ENCODE data around the gene OR8K3. TPM values are rescaled to one million over a fixed set of nuclear protein-coding genes. Genes with fewer than 3 reads are reported as not detected.

The OR8K3 gene
- total and polyA plus RNA-seq, 2 donors (not counting 3 experiments of a cell fraction or from before 2014, with no cell fraction given): not detected

DNA sequence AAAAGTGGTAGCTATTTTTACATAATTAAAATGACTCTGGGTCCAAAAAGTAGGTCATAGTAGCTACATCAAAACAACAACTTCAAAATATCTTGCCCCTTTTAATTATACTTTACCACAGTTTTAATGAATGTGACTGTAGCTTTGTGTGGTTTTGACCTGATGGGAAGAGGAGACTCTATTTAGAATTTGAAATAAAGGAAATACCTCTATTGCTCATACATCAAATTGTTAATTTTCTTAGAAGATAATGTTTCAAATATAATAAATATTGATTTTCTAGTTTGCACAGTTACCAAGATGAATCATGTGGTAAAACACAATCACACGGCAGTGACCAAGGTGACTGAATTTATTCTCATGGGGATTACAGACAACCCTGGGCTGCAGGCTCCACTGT lies 30.8 kb downstream of the OR8K3 start, which contains the start of gene OR8K1:
OR8K1 (plus strand) TSS at position 301 of the 400 bp plus-strand sequence; CDS start at position 301, 0 bp downstream.
- H3K27ac ChIP-seq (ENCODE audit: insufficient read depth, low read depth, low read length): no peak within 1 kb of the TSS
- dilution Hi-C loops (cut with MboI; ENCODE audit: extremely low pct_ligation_motif_present, low sequenced_read_pairs) (no loop called here), intact Hi-C loops (cut with micrococcal nuclease) (no loop called here)
- no peaks in the 10 kb centered on the region for H3K9me1 ChIP-seq (replicated peaks; ENCODE audit: control insufficient read depth, extremely low read depth, insufficient read depth, low read length)
- no peak for FAIRE-seq
- H3K9ac ChIP-seq (replicated peaks; ENCODE audit: extremely low read depth, insufficient read depth, low read length): no peak within 1 kb of the TSS
- DNase-seq (ENCODE audit: low read depth, low spot score): no peak
- no peaks in the 10 kb centered on the region for H3K36me3 ChIP-seq (ENCODE audit: control insufficient read depth in 2 of 2, extremely low read depth in 1 of 2, insufficient read depth in 2 of 2, low read length in 2 of 2)
- H3K27me3 ChIP-seq (ENCODE audit: control insufficient read depth in 2 of 2, insufficient read depth in 2 of 2, low read length in 2 of 2): no peaks in the 10 kb centered on the region
- H3K79me2 ChIP-seq (ENCODE audit: control insufficient read depth, insufficient read depth, low read length): no peaks in the 10 kb centered on the region
- H3K4me2 ChIP-seq (ENCODE audit: insufficient read depth, low read length): no peak within 1 kb of the TSS
- H3K4me1 ChIP-seq (ENCODE audit: control insufficient read depth, extremely low read depth, insufficient read depth, low read length): no peaks in the 10 kb centered on the region
- BruUV-seq (replicated peaks): no TSS peak
- peaks cover 2% of the 10 kb centered on the region for H3K9me3 ChIP-seq (replicated peaks; ENCODE audit: control insufficient read depth, insufficient read depth, low read length)
- H4K20me1 ChIP-seq (replicated peaks; ENCODE audit: control insufficient read depth, extremely low read depth, insufficient read depth, low read length): no peaks in the 10 kb centered on the region
- CTCF ChIA-PET: no interaction called here
- no peak within 1 kb of the TSS for H2AFZ ChIP-seq (ENCODE audit: low read depth, low read length)
- POLR2A ChIA-PET: no interaction called here
- TF ChIP-seq EZH2 (IDR thresholded peaks at IDR 0.05; ENCODE audit: borderline replicate concordance, low read depth, low read length, severe bottlenecking) (no peak), MYC (IDR thresholded peaks at IDR 0.05; ENCODE audit: low read depth, low read length) (no peak), JUN (IDR thresholded peaks at IDR 0.05; ENCODE audit: borderline replicate concordance, insufficient read depth, insufficient read length, low read depth) (no peak), POLR2A (IDR thresholded peaks at IDR 0.05; ENCODE audit: low read depth, low read length) (no peak), GATA2 (IDR thresholded peaks at IDR 0.05; ENCODE audit: insufficient read depth, insufficient read length, low read depth, low read length) (no peak), MAX (IDR thresholded peaks at IDR 0.05; ENCODE audit: insufficient read depth, insufficient read length) (no peak), FOS (IDR thresholded peaks at IDR 0.05; ENCODE audit: borderline replicate concordance, insufficient read depth, low read length) (no peak), POLR2AphosphoS5 (IDR thresholded peaks at IDR 0.05; ENCODE audit: insufficient read depth, low read depth, low read length) (no peak), CTCF (IDR thresholded peaks at IDR 0.05; ENCODE audit: extremely low read depth in 1 of 2, insufficient read depth in 1 of 2, low read depth in 1 of 2, low read length in 2 of 2) (no peak)
- no peak within 1 kb of the TSS for H3K4me3 ChIP-seq (replicated peaks in 1 of 3; ENCODE audit: insufficient read depth in 1 of 3, low read depth in 1 of 3, low read length in 3 of 3)
